Measurements from ENCODE around the gene LZTS3. TPM values are rescaled to one million over a fixed set of nuclear protein-coding genes. Genes with fewer than 3 reads are reported as not detected.

The LZTS3 gene
- total and polyA plus RNA-seq, 2 of the 13 experiments (the other 11 are each of a cell fraction or from before 2014, with no cell fraction given) = 10.1 to 31.3 TPM

DNA sequence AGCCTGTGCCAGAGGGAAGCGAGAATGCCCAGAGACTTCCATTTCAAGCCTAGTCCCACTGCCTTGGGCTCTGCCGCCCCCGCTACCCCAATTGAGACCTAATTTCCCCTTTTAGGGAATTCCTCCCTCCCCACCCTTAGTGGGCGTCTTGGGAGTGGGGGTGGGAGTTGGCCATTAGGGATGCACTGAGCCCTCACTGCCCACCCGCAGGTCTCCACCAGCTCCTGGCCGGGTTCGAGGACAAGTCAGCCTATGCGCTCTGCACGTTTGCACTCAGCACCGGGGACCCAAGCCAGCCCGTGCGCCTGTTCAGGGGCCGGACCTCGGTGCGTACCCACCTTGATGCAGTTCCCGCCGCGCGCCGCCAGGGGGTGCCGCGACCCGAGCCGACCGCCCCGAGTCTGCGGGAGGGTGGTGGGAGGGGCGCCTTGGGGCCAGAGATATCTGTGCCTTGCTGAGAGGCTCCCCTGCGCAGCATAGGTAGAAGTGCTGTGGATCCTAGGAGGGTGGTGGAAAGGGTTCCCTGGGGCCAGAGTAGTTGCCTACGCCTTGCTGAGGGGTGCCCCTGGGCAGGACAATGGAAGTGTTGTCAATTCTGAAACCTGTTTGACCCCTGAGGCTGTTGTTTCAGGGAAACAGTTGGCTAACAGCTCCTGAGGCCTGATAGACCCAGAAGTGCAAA is 45.1 kb upstream of the LZTS3 start (continued):
- TF ChIP-seq GABPB1 (CRISPR knock-in tag; IDR thresholded peaks at IDR 0.05) = peak; percentile 85
- no peak for TF ChIP-seq ZNF616 (CRISPR knock-in tag; IDR thresholded peaks at IDR 0.05; ENCODE audit: low read depth)
- no peak for TF ChIP-seq SIN3B (IDR thresholded peaks at IDR 0.05; ENCODE audit: low read length)
- 0 out of 2 replicates have a peak, but pooled peaks have one; percentile 63 for TF ChIP-seq ZNF609 (CRISPR knock-in tag; IDR thresholded peaks at IDR 0.05; ENCODE audit: borderline replicate concordance)
- no peak for TF ChIP-seq ZNF441 (CRISPR knock-in tag; IDR thresholded peaks at IDR 0.05; ENCODE audit: borderline replicate concordance)
- peak; percentile 59; the same call in 1 of the 2 replicates for TF ChIP-seq STAT5B (CRISPR knock-in tag; IDR thresholded peaks at IDR 0.05)
- peak; percentile 88 for TF ChIP-seq FOXO1 (CRISPR knock-in tag; IDR thresholded peaks at IDR 0.05)
- no peak for TF ChIP-seq CREM (IDR thresholded peaks at IDR 0.05)
- TF ChIP-seq CREM (CRISPR knock-in tag; IDR thresholded peaks at IDR 0.05) = no peak
- TF ChIP-seq MXD1 (CRISPR knock-in tag; IDR thresholded peaks at IDR 0.05) = no peak; the same call in 1 of the 2 replicates
- TF ChIP-seq NPAS2 (CRISPR knock-in tag; IDR thresholded peaks at IDR 0.05; ENCODE audit: borderline replicate concordance) = no peak
- no peak for TF ChIP-seq SRSF4 (IDR thresholded peaks at IDR 0.05; ENCODE audit: low read depth, low read length, poor library complexity, severe bottlenecking)
- TF ChIP-seq PCBP1 (IDR thresholded peaks at IDR 0.05; ENCODE audit: borderline replicate concordance, low read depth, low read length) = 0 out of 2 replicates have a peak, but pooled peaks have one; percentile 60
- TF ChIP-seq JUND (CRISPR knock-in tag; IDR thresholded peaks at IDR 0.05) = peak; percentile 12; the same call in 1 of the 2 replicates
- TF ChIP-seq ZNF598 (CRISPR knock-in tag; IDR thresholded peaks at IDR 0.05; ENCODE audit: borderline replicate concordance) = peak; percentile 69; the same call in 1 of the 2 replicates
- TF ChIP-seq RAD21 (CRISPR knock-in tag; IDR thresholded peaks at IDR 0.05) = peak; percentile 100
- TF ChIP-seq ZNF619 (CRISPR knock-in tag; IDR thresholded peaks at IDR 0.05) = peak; percentile 98
- peak; percentile 83 for TF ChIP-seq ZSCAN31 (CRISPR knock-in tag; IDR thresholded peaks at IDR 0.05; ENCODE audit: low read depth)
- TF ChIP-seq ZNF839 (CRISPR knock-in tag; IDR thresholded peaks at IDR 0.05; ENCODE audit: borderline replicate concordance) = no peak
- peak; percentile 95 for TF ChIP-seq ZKSCAN8 (CRISPR knock-in tag; IDR thresholded peaks at IDR 0.05; ENCODE audit: borderline replicate concordance)
- peak; percentile 72; the same call in 1 of the 2 replicates for TF ChIP-seq ZNF546 (CRISPR knock-in tag; conservative IDR thresholded peaks at IDR 0.05)
- no peak for TF ChIP-seq ZNF367 (CRISPR knock-in tag; IDR thresholded peaks at IDR 0.05; ENCODE audit: borderline replicate concordance)
- TF ChIP-seq ZNF775 (CRISPR knock-in tag; IDR thresholded peaks at IDR 0.05; ENCODE audit: borderline replicate concordance) = no peak
- TF ChIP-seq PTBP1 (IDR thresholded peaks at IDR 0.05; ENCODE audit: low read depth, low read length, poor library complexity, severe bottlenecking) = no peak
- no peak for TF ChIP-seq ZNF180 (CRISPR knock-in tag; IDR thresholded peaks at IDR 0.05; ENCODE audit: borderline replicate concordance, low read depth)
